ENCODE results near the gene UGT2B15. TPM values are rescaled to one million over a fixed set of nuclear protein-coding genes. Genes with fewer than 3 reads are reported as not detected.

Gene UGT2B15
- total and polyA plus RNA-seq, 10 of the 15 experiments (the other 5 are each of a cell fraction or from before 2014, with no cell fraction given): not detected

DNA sequence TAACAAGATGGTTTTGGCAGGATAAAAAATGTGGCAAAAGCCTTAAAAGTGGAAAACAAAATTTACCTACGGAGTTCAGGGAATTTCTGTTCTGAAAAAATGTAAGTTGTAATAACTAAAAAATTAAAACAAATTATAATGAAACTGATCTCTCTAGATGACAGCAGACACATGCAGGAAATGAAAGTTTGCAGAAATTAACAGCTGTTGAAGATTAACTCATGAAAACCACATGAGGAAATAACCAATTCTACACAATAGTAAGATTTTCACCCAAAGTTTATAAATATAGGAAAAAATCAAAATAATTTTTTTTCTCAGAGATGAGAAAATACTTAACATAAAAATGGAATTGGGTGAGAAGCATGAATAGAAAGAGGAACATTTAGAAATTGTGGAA lies 47.5 kb upstream of the UGT2B15 start:
- H3K36me3 ChIP-seq (ENCODE audit: control insufficient read depth in 2 of 2, insufficient read depth in 2 of 2, low read length in 1 of 2): no peaks in the 10 kb centered on the region
- FAIRE-seq: no peak
- no peaks in the 10 kb centered on the region for H3K4me1 ChIP-seq (ENCODE audit: control insufficient read depth, insufficient read depth, low read length)
- no peak overlapping the region for H2AFZ ChIP-seq (ENCODE audit: control insufficient read depth, low read depth, low read length)
- no peaks in the 10 kb centered on the region for H4K20me1 ChIP-seq (ENCODE audit: control insufficient read depth, insufficient read depth)
- no TSS peak for BruUV-seq (replicated peaks)
- peak; percentile 88 for ATAC-seq
- WGBS (ENCODE audit: insufficient coverage, insufficient replicate concordance, low lambda C conversion rate, missing lambda C conversion rate): 0% methylated on average over 1 of the region's 1 CpG
- ChIA-PET SMC1A (ENCODE audit: uncharacterized antibody, unreplicated experiment) (interaction anchor here (0.8 to 1.2 kb wide), 3 partner anchors 25 to 364 kb away, joined by 3 to 4 read pairs (median 3); no protein-coding TSS in a partner anchor), CTCF (interaction anchor here (0.6 to 0.7 kb wide), 3 partner anchors 18 to 1795 kb away, joined by 3 read pairs; no protein-coding TSS in a partner anchor), POLR2A (interaction anchor here (0.8 kb wide), 1 partner anchor 15 kb away, joined by 3 read pairs; no protein-coding TSS in a partner anchor), RAD21 (ENCODE audit: unreplicated experiment) (interaction anchor here (0.9 to 1.4 kb wide), 2 partner anchors 15 to 339 kb away, joined by 3 to 6 read pairs; no protein-coding TSS in a partner anchor)
- TF ChIP-seq TAF1 (IDR thresholded peaks at IDR 0.05; ENCODE audit: borderline replicate concordance, low read depth, low read length): no peak
- TF ChIP-seq EP300 (IDR thresholded peaks at IDR 0.05; ENCODE audit: borderline replicate concordance in 1 of 2, control insufficient read depth in 1 of 2, low read depth in 2 of 2, low read length in 2 of 2): no peak
- TF ChIP-seq, protein P1, sequence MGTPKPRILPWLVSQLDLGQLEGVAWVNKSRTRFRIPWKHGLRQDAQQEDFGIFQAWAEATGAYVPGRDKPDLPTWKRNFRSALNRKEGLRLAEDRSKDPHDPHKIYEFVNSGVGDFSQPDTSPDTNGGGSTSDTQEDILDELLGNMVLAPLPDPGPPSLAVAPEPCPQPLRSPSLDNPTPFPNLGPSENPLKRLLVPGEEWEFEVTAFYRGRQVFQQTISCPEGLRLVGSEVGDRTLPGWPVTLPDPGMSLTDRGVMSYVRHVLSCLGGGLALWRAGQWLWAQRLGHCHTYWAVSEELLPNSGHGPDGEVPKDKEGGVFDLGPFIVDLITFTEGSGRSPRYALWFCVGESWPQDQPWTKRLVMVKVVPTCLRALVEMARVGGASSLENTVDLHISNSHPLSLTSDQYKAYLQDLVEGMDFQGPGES (IDR thresholded peaks at IDR 0.05): no peak
- no peak for TF ChIP-seq SMAD5 (IDR thresholded peaks at IDR 0.05; ENCODE audit: low read depth)
- no peak for TF ChIP-seq CHD2 (IDR thresholded peaks at IDR 0.05; ENCODE audit: borderline replicate concordance, low read depth, low read length)
- no peak for TF ChIP-seq HDGF (IDR thresholded peaks at IDR 0.05)
- no peak for TF ChIP-seq SMAD1 (IDR thresholded peaks at IDR 0.05; ENCODE audit: low read depth, partially characterized antibody)
- TF ChIP-seq, protein P2, sequence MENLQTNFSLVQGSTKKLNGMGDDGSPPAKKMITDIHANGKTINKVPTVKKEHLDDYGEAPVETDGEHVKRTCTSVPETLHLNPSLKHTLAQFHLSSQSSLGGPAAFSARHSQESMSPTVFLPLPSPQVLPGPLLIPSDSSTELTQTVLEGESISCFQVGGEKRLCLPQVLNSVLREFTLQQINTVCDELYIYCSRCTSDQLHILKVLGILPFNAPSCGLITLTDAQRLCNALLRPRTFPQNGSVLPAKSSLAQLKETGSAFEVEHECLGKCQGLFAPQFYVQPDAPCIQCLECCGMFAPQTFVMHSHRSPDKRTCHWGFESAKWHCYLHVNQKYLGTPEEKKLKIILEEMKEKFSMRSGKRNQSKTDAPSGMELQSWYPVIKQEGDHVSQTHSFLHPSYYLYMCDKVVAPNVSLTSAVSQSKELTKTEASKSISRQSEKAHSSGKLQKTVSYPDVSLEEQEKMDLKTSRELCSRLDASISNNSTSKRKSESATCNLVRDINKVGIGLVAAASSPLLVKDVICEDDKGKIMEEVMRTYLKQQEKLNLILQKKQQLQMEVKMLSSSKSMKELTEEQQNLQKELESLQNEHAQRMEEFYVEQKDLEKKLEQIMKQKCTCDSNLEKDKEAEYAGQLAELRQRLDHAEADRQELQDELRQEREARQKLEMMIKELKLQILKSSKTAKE (IDR thresholded peaks at IDR 0.05; ENCODE audit: low read depth, poor library complexity, severe bottlenecking): no peak
- TF ChIP-seq NFYA (IDR thresholded peaks at IDR 0.05; ENCODE audit: borderline replicate concordance, low read depth, low read length): no peak
- TF ChIP-seq EGR1 (IDR thresholded peaks at IDR 0.05; ENCODE audit: borderline replicate concordance in 1 of 2, low read depth in 2 of 2, low read length in 2 of 2): no peak
- TF ChIP-seq, protein P3, sequence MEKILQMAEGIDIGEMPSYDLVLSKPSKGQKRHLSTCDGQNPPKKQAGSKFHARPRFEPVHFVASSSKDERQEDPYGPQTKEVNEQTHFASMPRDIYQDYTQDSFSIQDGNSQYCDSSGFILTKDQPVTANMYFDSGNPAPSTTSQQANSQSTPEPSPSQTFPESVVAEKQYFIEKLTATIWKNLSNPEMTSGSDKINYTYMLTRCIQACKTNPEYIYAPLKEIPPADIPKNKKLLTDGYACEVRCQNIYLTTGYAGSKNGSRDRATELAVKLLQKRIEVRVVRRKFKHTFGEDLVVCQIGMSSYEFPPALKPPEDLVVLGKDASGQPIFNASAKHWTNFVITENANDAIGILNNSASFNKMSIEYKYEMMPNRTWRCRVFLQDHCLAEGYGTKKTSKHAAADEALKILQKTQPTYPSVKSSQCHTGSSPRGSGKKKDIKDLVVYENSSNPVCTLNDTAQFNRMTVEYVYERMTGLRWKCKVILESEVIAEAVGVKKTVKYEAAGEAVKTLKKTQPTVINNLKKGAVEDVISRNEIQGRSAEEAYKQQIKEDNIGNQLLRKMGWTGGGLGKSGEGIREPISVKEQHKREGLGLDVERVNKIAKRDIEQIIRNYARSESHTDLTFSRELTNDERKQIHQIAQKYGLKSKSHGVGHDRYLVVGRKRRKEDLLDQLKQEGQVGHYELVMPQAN (conservative IDR thresholded peaks at IDR 0.05): no peak
- no peak for TF ChIP-seq STAT1 (conservative IDR thresholded peaks at IDR 0.05)
- no peak for DNase-seq (ENCODE audit: low read depth, low spot score)
- no peaks in the 10 kb centered on the region for H3K27me3 ChIP-seq (replicated peaks in 1 of 2; ENCODE audit: control insufficient read depth in 2 of 2, insufficient read depth in 2 of 2, low read length in 1 of 2)
- no peaks in the 10 kb centered on the region for H3K79me2 ChIP-seq (ENCODE audit: control insufficient read depth, insufficient read depth, low read length)
- no peak overlapping the region for H3K27ac ChIP-seq (ENCODE audit: control insufficient read depth, insufficient read depth)
- H3K9ac ChIP-seq (ENCODE audit: control insufficient read depth, insufficient read depth, low read length): no peak overlapping the region
- H3K9me3 ChIP-seq (replicated peaks; ENCODE audit: control insufficient read depth, insufficient read depth, low read length): no peaks in the 10 kb centered on the region; the same call in 2 of the 3 replicates
- in situ Hi-C loops (cut with MboI) (no loop called here), intact Hi-C loops (cut with micrococcal nuclease; ENCODE audit: unreplicated experiment) (no loop called here)
- no peak overlapping the region for H3K4me3 ChIP-seq
- H3K4me2 ChIP-seq (ENCODE audit: control insufficient read depth, insufficient read depth): no peak overlapping the region
